Measurements from ENCODE around the gene CD47.

The CD47 gene

DNA sequence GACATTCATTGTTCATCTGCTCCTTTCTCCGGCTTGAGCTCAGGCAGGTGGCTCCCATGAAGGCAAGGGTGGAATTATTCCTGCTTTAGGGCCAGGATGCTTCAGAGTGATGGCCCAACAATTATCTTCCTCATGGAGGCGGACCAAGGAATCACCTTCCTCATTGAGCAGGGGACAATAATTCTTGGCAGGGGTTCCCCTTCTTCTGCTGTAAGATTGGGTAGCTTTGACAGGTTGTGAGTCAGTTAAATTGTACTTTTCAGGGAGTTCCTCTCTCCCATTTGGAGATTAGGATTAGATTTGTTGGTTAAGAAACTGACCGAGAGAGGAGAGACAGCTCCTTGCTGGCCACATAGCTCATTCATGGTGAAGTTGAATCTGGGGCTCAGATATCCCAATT lies 31.4 kb upstream of the CD47 start:
- Histone ChIP-seq H3K4me3 (no peak overlapping the region), H3K9me3 (ENCODE audit: low read depth, low read length) (no peaks in the 10 kb centered on the region), H3K36me3 (ENCODE audit: insufficient read depth, low read length) (no peaks in the 10 kb centered on the region), H3K9ac (ENCODE audit: insufficient read length) (no peak overlapping the region), H3K27ac (no peak overlapping the region)
- no peak for TF ChIP-seq FOXP2 (optimal IDR thresholded peaks at IDR 0.05; ENCODE audit: control extremely low read depth, extremely low read length, insufficient read depth)
- no peak for TF ChIP-seq POLR2AphosphoS5 (IDR thresholded peaks at IDR 0.05; ENCODE audit: borderline replicate concordance, low read depth, low read length)
- TF ChIP-seq EZH2 (IDR thresholded peaks at IDR 0.05), result no peak
- DNase-seq (ENCODE audit: low read depth, low spot score), result no peak

DNA sequence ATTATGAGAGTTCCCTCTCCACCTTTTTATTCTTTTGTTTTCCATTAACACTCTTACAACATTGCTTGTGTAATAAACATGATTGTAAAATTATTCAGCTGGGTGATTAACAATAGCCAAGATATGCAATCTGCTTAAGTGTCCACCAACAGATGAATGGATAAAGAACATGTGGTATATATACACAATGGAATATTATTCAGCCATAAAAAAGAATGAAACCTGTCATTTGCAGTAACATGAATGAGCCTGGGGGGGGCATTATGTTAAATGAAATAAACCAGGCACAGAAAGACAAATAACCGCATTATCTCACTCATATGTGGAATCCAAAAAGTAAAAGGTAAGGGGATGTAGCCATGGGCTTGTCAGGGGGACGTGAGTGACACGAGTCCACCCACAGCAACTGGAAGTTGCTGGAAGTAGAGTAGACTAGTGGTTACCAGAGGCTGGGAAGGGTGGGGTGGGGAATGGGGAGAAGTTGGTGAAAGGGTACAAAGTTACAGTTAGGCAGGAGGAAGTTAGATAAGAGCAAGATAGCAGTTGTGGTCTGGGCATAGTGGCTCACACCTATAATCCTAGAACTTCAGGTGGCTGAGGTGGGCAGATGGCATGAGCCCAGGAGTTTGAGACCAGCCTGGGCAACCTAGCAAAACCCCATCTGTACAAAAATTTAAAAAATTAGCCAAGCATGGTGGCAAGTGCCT lies 28.7 kb upstream of the CD47 start:
- no peak overlapping the region for H3K9ac ChIP-seq (ENCODE audit: insufficient read length)
- no peak for DNase-seq (ENCODE audit: low read depth, low spot score)
- H3K4me3 ChIP-seq, result no peak overlapping the region
- no peaks in the 10 kb centered on the region for H3K9me3 ChIP-seq (ENCODE audit: low read depth, low read length)
- H3K36me3 ChIP-seq (ENCODE audit: insufficient read depth, low read length), result no peaks in the 10 kb centered on the region
- H3K27ac ChIP-seq, result no peak overlapping the region
- TF ChIP-seq EZH2 (IDR thresholded peaks at IDR 0.05) (no peak), FOXP2 (optimal IDR thresholded peaks at IDR 0.05; ENCODE audit: control extremely low read depth, extremely low read length, insufficient read depth) (no peak), POLR2AphosphoS5 (IDR thresholded peaks at IDR 0.05; ENCODE audit: borderline replicate concordance, low read depth, low read length) (no peak)

DNA sequence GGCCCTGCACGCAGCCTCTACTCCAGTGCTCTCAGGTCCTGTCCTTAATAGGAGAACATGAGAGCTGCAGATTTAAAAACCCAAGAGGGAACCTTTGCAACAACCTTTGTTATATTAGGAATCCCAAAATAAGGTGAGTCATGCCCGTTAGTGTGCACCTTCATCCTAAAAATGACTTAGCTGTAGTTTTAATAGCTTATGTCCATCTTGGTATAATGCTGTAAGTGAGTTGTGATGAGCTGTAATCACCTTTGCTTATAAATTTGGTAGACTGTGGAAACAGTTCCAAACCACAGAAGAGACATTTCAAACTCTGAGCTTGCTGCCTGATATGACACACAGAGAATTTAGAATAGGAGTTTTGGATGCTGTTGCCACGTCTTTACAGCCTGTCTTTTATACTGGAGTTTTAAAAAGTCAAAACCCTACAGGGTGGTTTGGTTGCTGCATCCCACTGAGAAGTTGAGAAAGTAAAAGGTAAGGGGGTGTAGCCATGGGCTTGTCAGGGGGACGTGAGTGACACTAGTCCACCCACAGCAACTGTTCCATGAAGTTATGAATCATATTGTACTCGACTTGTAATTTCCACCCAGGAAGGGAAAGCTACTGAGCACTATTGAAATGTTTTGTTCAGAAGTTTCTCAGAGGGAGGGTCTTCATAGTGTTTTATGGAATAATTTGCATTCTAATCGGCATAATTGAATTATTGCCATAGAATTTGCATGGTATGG lies 27.4 kb upstream of the CD47 start:
- DNase-seq (ENCODE audit: low read depth, low spot score), result no peak
- no peak for TF ChIP-seq POLR2AphosphoS5 (IDR thresholded peaks at IDR 0.05; ENCODE audit: borderline replicate concordance, low read depth, low read length)
- TF ChIP-seq EZH2 (IDR thresholded peaks at IDR 0.05), result no peak
- TF ChIP-seq FOXP2 (optimal IDR thresholded peaks at IDR 0.05; ENCODE audit: control extremely low read depth, extremely low read length, insufficient read depth), result no peak

DNA sequence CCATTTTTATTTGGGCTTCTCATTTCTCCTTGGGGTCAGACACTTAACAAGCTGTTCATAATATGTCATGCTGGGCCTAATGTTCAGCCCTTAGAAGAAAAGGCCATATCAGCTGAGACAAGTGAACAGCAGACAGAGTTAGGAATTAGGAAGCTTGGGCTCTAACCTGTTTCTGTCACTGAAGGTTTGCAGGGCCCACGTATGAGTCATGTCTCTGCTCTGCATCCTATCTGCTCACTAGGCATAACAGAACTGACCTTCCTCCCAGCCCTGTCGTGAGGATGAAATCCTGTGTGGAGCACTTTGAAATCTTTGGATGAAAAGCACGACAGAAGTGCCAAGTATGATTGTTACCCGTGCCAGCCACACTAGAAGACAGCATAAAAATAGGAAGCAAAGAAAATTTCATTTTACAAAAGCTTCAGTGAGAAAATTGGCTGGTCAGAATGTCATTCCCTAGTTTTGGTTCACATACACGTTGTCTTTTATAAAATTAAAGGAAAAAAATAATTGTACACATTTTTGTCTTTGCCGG lies 26.5 kb upstream of the CD47 start:
- Histone ChIP-seq H3K36me3 (ENCODE audit: insufficient read depth, low read length) (no peaks in the 10 kb centered on the region), H3K27ac (no peak overlapping the region), H3K4me3 (no peak overlapping the region), H3K9ac (ENCODE audit: insufficient read length) (no peak overlapping the region), H3K9me3 (ENCODE audit: low read depth, low read length) (no peaks in the 10 kb centered on the region)
- no peak for DNase-seq (ENCODE audit: low read depth, low spot score)
- TF ChIP-seq EZH2 (IDR thresholded peaks at IDR 0.05), result no peak
- no peak for TF ChIP-seq POLR2AphosphoS5 (IDR thresholded peaks at IDR 0.05; ENCODE audit: borderline replicate concordance, low read depth, low read length)
- TF ChIP-seq FOXP2 (optimal IDR thresholded peaks at IDR 0.05; ENCODE audit: control extremely low read depth, extremely low read length, insufficient read depth), result no peak

More for the DNA sequence above, 27.4 kb upstream of the CD47 start:
- no peak overlapping the region for H3K9ac ChIP-seq (ENCODE audit: insufficient read length)
- H3K27ac ChIP-seq, result no peak overlapping the region
- no peak overlapping the region for H3K4me3 ChIP-seq
- no peaks in the 10 kb centered on the region for H3K36me3 ChIP-seq (ENCODE audit: insufficient read depth, low read length)
- H3K9me3 ChIP-seq (ENCODE audit: low read depth, low read length), result no peaks in the 10 kb centered on the region

DNA sequence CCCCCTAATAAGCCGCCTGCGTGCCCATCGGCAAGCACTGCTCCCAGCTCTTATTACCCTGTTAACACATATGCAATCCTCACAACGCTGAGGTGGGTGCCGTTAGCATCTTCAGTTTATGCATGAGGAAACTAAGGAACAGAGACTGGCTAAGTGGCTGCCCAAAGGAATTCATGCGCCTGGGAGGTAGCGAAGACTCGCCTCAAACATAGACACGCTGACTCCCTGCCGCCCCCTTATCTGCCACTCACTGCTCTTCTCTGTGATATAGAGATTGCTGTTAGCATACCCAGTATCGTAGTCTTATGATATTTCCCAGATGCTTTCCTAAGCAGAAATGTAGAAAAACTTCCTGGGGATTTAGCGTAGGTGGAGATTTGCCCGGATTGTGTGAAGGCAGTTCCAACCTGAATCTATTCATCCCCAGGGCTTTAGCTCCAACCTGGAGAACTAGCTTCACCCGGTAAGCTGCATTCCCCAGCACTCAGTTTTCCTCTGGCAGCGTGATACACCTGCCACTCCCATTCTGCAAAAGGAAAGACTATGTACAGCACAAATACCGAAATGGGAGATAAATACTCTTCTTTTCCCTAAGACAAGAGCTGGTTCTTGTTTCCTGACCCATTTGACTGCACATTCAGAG lies 23.7 kb upstream of the CD47 start:
- TF ChIP-seq FOXP2 (optimal IDR thresholded peaks at IDR 0.05; ENCODE audit: control extremely low read depth, extremely low read length, insufficient read depth), result no peak
- TF ChIP-seq POLR2AphosphoS5 (IDR thresholded peaks at IDR 0.05; ENCODE audit: borderline replicate concordance, low read depth, low read length), result no peak
- no peak for TF ChIP-seq EZH2 (IDR thresholded peaks at IDR 0.05)
- H3K9ac ChIP-seq (ENCODE audit: insufficient read length), result no peak overlapping the region
- no peaks in the 10 kb centered on the region for H3K36me3 ChIP-seq (ENCODE audit: insufficient read depth, low read length)
- DNase-seq (ENCODE audit: low read depth, low spot score), result no peak
- no peaks in the 10 kb centered on the region for H3K9me3 ChIP-seq (ENCODE audit: low read depth, low read length)
- no peak overlapping the region for H3K27ac ChIP-seq
- no peak overlapping the region for H3K4me3 ChIP-seq

DNA sequence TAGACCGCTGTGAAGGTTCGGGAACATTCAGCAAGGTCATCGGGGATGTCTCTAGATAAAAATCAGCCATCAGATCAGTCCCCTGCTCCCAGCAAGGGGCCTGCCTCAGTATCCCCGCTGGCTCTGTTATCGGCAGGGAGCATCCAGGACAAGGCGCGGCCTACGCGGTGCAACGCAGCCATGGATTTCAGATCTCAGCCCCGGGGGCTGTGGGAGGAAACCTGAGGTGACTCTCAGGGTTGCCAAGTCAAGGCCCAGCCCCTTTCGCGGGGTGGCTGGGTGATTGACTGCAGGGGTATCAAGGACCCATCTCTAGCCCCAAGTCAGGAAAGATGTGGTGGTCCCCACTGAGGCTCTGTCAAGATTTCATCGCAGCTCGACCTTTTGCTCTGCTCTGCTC lies 23.1 kb upstream of the CD47 start:
- no peaks in the 10 kb centered on the region for H3K36me3 ChIP-seq (ENCODE audit: insufficient read depth, low read length)
- no peak overlapping the region for H3K4me3 ChIP-seq
- DNase-seq (ENCODE audit: low read depth, low spot score), result no peak
- no peak overlapping the region for H3K27ac ChIP-seq
- no peak overlapping the region for H3K9ac ChIP-seq (ENCODE audit: insufficient read length)
- H3K9me3 ChIP-seq (ENCODE audit: low read depth, low read length), result no peaks in the 10 kb centered on the region
- TF ChIP-seq POLR2AphosphoS5 (IDR thresholded peaks at IDR 0.05; ENCODE audit: borderline replicate concordance, low read depth, low read length), result no peak
- TF ChIP-seq EZH2 (IDR thresholded peaks at IDR 0.05), result no peak
- no peak for TF ChIP-seq FOXP2 (optimal IDR thresholded peaks at IDR 0.05; ENCODE audit: control extremely low read depth, extremely low read length, insufficient read depth)

DNA sequence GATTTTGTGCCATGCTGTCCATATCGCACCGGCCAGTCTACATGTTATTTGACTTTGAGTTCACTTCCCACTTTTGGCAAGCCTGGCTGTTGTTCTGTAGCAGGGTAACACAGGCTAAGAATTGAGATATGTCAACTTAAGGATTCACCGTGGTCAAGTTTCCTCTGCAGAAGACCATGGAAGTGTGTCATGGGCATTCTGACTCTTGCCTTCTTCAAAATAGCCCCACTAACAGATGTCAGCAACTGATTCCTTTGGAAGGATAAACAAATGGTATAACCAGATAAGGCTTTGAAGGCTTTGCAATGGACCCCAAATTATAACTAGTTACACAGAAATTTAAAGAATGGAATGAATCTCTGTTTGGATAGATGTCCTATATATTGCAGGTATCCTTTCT lies 20.1 kb upstream of the CD47 start:
- H3K36me3 ChIP-seq (ENCODE audit: insufficient read depth, low read length), result no peaks in the 10 kb centered on the region
- TF ChIP-seq FOXP2 (optimal IDR thresholded peaks at IDR 0.05; ENCODE audit: control extremely low read depth, extremely low read length, insufficient read depth) (no peak), POLR2AphosphoS5 (IDR thresholded peaks at IDR 0.05; ENCODE audit: borderline replicate concordance, low read depth, low read length) (no peak), EZH2 (IDR thresholded peaks at IDR 0.05) (no peak)
- no peak overlapping the region for H3K9ac ChIP-seq (ENCODE audit: insufficient read length)
- H3K9me3 ChIP-seq (ENCODE audit: low read depth, low read length), result no peaks in the 10 kb centered on the region
- H3K27ac ChIP-seq, result no peak overlapping the region
- H3K4me3 ChIP-seq, result no peak overlapping the region
- no peak for DNase-seq (ENCODE audit: low read depth, low spot score)

DNA sequence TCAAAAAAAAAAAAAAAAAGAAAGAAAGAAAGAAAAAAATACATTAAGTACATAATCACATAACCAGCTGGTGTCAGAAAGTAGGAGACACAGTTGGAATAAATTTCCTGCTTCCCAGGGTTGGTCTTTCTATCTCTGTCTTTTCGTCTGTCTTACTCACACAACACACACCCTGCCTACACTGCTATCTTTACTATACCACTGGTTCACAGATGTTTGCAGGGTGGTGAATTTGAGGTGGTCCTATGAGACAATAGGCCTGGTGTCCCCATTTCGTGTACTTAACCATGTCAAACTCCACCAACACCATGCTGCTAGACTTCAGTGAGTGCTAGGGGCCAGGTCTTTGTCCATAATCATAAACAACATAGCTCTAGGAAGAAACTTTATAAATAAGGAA lies 17.6 kb upstream of the CD47 start:
- no peak overlapping the region for H3K27ac ChIP-seq
- H3K4me3 ChIP-seq, result no peak overlapping the region
- no peak for DNase-seq (ENCODE audit: low read depth, low spot score)
- no peaks in the 10 kb centered on the region for H3K36me3 ChIP-seq (ENCODE audit: insufficient read depth, low read length)
- H3K9me3 ChIP-seq (ENCODE audit: low read depth, low read length), result no peaks in the 10 kb centered on the region
- no peak for TF ChIP-seq EZH2 (IDR thresholded peaks at IDR 0.05)
- TF ChIP-seq POLR2AphosphoS5 (IDR thresholded peaks at IDR 0.05; ENCODE audit: borderline replicate concordance, low read depth, low read length), result no peak
- TF ChIP-seq FOXP2 (optimal IDR thresholded peaks at IDR 0.05; ENCODE audit: control extremely low read depth, extremely low read length, insufficient read depth), result no peak
- H3K9ac ChIP-seq (ENCODE audit: insufficient read length), result no peak overlapping the region
